HG03060 (cell line): ENCODE measurements around the gene UBN2.
A peak's percentile ranks its signal among the peaks of the same experiment; 100 is the strongest.
"Not testable (repeated sequence)": the region's sequence is repeated elsewhere in the genome, so short reads cannot be mapped to it uniquely, and the experiment has no call there.

ENCODE experiments used
- ATAC-seq: cut with Tn5 transposase; IDR thresholded peaks from one replicate; pipeline ENCODE4 v1.9.1; 2021; ENCODE audit warnings: low read depth, moderate number of reproducible peaks; ENCODE audit not compliant: unreplicated experiment

UBN2 gene

GRCh38 chr7:139293534-139293933, 62.5 kb downstream of the UBN2 start:
- no peak for ATAC-seq

DNA sequence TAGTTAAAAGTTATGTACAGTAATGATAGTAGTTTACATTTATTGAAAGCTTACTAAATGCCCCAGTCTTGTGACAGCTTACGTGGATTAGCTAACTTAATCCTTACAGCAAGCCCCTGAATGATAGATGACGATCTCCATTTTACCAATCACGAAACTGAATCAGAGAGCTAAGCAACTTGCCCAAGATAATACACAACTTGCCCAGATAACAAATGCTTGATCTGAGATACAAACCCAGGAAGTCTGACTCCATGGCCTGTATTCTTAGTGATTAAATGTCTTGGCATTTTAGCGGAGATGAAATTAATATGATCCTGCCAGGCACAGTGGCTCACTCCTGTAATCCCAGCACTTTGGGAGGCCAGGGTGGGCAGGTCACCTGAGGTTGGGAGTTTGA, 63.2 kb downstream of the UBN2 start:
- ATAC-seq, result no peak

GRCh38 chr7:139294951-139295575, 64.0 kb downstream of the UBN2 start:
- no peak for ATAC-seq

DNA sequence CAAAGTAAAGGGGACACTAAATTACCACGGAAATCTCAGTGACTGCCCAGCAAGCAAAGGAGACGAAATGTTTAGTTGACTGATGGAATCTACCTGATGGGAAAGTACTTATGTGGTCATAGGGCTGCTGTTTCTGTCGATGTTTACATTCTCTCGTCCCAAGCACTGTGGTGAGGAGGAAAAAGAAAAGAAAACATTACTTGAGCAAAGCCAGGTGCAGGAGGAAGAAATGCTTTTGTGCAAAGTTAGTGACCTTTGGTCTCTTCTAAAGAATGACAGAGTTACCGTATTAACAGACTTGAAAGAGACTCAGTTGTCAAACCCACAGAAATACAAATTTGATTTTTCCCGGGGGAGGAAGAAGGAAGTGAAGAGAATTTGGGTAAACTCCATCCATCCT, 66.8 kb downstream of the UBN2 start:
- no peak for ATAC-seq

- no peak for ATAC-seq
These were observed 68.3 kb downstream of the UBN2 start for GRCh38 chr7:139299296-139299695.

GRCh38 chr7:139300390-139300789, 69.4 kb downstream of the UBN2 start:
- no peak for ATAC-seq

- ATAC-seq, result no peak
These were observed 73.5 kb downstream of the UBN2 start for GRCh38 chr7:139304517-139304916.

DNA sequence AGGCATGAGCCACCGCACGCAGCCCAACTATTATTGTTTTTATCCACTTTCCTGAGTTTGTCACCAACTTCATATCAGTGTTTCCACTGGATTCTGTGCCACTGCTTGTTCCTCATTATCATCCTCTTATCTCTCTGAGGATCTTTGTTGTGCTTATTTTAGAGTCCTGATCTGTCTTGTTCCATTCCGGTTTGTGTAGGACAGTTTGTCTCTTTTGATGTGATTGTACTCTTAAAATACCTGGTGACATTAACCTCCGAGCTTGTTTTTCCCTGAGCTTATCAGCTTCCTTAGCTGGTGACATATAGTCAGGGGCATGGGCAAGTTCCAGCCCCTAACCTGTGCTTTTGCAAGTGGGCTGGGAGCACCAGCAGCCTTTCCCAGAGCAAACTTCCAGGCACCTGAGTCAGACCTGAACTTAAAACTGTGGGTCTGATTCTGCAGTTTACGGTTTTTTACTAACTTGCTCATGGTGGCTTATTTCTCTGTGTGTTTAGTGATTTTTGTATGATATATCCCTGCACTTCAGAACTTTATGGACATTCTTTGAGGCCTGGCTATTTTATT, 87.0 kb downstream of the UBN2 start:
- no peak for ATAC-seq

DNA sequence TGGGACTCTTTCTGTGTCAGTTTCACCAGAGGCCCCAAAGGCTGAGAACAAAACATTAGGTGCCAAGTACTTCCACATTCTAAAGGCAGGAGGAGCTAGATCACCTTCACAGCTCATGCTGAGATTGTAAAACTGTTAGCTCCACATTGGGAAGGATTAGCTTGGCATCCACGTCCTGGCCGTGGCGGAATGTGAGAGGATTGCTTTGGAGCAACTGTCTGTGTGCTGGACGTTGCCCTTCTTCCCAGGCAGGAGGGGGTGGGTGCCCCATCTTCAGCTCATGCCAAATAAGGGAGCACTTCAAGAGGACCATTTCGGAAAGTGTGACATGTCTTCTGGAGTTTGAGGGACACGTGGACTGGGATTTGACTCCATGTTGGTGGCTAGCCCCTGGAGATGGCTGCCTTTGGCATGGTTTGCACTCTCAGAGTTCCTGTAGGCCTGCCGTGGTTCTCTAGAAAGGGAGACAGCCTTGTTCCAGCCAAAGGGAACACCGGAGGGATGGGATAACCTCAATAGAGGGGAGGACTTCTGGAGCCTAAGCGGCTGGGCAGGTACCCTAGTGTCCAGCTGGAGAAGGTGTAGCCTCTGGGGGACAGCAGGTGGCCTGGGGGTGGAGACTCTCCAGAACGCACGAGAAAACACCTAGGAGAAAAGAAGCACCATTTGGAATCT, 90.2 kb downstream of the UBN2 start:
- ATAC-seq, result no peak

DNA sequence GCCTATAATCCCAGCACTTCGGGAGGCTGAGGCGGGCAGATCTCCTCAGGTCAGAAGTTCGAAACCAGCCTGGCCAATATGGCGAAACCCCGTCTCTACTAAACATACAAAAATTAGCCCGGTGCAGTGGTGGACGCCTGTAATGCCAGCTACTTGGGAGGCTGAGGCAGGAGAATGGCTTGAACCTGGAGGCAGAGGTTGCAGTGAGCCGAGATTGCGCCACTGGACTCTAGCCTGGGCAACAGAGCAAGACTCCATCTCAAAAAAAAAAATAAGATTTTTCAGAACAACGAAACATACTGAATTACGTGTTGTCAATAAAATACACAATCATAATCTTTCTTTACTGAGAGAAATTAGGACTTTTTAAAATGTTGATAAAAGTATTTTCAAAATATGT, 93.7 kb downstream of the UBN2 start:
- ATAC-seq, result not testable (repeated sequence)

GRCh38 chr7:139328375-139328774, 97.3 kb downstream of the UBN2 start:
- ATAC-seq, result no peak

GRCh38 chr7:139329119-139329518, 98.1 kb downstream of the UBN2 start:
- ATAC-seq, result no peak

DNA sequence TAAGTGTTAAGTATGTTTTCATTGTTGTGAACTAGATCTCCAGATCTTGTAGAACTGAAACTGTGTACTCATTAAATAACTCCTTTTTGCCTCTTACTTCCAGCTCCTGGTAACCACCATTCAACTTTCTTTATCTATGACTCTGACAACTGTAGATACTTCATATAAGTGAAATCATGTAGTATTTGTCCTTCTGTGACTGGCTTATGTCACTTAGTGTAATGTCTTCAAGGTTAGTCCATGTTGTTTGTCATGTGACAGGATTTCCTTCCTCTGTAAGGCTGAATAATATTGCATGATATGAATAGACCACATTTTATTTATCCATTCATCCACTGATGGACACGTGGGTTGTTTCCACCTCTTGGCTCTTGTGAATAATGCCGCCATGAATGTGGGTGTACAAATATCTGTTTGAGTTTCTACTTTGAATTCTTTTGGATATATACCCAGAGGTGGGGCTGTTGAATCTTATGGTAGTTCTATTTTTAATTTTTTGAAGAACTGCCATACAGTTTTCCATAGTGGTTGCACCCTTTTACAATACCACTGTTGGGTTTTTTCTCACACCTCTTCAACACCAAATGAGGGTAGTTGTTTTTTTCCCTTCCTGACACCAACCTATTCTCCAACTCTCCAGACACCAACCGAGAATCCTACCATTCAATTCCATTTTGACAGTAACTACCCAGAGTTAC, 99.4 kb downstream of the UBN2 start:
- ATAC-seq, result no peak

- ATAC-seq, result no peak
These were observed 101.8 kb downstream of the UBN2 start for GRCh38 chr7:139332697-139333359.

DNA sequence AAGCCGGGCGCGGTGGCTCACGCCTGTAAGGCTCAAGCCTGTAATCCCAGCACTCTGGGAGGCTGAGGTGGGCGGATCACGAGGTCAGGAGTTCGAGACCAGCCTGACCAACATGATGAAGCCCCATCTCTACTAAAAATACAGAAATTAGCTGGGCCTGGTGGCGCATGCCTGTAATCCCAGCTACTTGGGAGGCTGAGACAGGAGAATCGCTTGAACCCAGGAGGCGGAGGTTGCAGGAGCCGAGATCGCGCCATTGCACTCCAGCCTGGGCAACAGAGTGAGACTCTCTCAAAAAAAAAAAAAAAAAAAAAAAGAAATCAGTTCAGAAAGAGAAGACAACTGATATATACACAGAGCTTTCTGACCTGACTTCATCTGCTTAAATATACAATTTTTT, 102.4 kb downstream of the UBN2 start:
- not testable (repeated sequence) for ATAC-seq

DNA sequence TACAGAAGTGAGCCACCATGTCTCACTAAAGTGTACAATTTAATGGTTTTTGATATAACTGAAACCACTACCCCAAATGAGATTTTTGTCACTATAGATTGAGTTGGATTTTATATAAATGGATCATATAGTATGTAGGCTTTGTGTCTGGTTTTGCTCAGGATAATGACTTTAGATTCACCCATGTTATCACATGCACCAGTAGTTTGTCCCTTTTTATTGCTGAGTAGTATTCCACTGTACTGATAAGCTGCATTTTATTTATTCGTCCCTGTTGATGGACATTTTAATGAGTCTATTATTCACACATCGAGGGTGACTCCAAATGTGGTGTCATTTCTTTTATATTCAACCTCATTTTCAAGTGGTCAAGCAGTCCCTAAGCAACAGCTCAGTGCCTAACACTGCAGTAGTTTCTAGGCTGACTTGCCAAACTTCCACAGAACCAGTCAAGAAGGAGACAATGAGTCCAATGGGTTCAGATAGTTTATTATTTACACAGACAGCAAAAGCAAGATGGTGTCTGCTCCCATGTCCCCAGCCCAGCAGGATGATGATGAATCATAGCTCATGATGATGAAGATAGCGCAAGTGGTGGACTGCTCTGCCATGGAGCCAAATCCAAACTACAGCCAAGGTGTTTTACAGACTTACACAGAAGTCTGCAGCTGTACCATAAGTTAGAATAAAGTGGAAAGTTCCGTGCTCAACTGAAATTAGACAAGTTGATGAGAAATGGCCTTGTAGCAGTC, 103.5 kb downstream of the UBN2 start:
- ATAC-seq, result no peak

- no peak for ATAC-seq
These were observed 108.0 kb downstream of the UBN2 start for GRCh38 chr7:139339025-139339424.

DNA sequence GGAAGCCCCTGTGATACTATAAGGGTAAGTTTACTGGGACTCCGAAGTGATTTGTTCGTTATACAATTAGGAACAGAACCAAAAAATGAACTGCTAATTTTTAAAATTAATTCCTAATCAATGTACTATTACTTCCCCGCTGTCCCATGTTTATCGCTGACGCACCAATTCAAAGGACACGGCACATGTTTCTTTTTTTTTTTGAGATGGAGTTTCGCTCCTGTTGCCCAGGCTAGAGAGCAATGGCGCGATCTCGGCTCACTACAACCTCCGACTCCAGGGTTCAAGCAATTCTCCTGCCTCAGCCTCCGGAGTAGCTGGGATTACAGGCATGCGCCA, 108.6 kb downstream of the UBN2 start:
- no peak for ATAC-seq

GRCh38 chr7:139340037-139340807, 109.2 kb downstream of the UBN2 start:
- peak; percentile 86 for ATAC-seq

DNA sequence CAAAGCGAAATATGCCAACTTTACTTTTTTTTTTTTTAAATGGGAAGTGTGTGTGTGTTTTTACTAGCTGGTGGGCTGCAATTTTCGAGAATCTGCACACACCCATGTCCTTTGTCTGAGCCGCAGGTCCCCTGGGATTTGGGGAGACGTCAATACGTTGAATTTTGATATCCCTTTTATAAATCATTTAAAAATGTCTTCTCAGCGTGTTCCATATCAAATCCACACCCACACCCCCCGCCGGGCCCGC, 109.7 kb downstream of the UBN2 start:
- ATAC-seq, result no peak
